ENCODE measurements around the gene PAX1. TPM values are rescaled to one million over a fixed set of nuclear protein-coding genes. Genes with fewer than 3 reads are reported as not detected.
A peak's percentile ranks its signal among the peaks of the same experiment; 100 is the strongest.

Gene PAX1
- total RNA-seq, 1 donor from 2014 or later = not detected

- Histone ChIP-seq H3K27ac (no peak overlapping the region), H3K4me1 (no peaks in the 10 kb centered on the region), H3K36me3 (no peaks in the 10 kb centered on the region), H3K9me3 (no peaks in the 10 kb centered on the region), H3K27me3 (no peaks in the 10 kb centered on the region), H3K4me3 (no peak overlapping the region)
- intact Hi-C loops (cut with DNase I) = no loop called here
- no peak for TF ChIP-seq CTCF (IDR thresholded peaks at IDR 0.05)
- no peak for DNase-seq (ENCODE audit: low spot score in 2 of 2)
Measured at GRCh38 chr20:21670126-21670525, 35.3 kb upstream of the PAX1 start.

GRCh38 chr20:21670981-21671380 lies 34.5 kb upstream of the PAX1 start:
- H3K4me1 ChIP-seq = no peaks in the 10 kb centered on the region
- H3K27me3 ChIP-seq = no peaks in the 10 kb centered on the region
- no peaks in the 10 kb centered on the region for H3K9me3 ChIP-seq
- H3K4me3 ChIP-seq = no peak overlapping the region
- no peak for DNase-seq (ENCODE audit: low spot score in 2 of 2)
- H3K27ac ChIP-seq = no peak overlapping the region
- intact Hi-C loops (cut with DNase I) = no loop called here
- H3K36me3 ChIP-seq = no peaks in the 10 kb centered on the region
- no peak for TF ChIP-seq CTCF (IDR thresholded peaks at IDR 0.05)

DNA sequence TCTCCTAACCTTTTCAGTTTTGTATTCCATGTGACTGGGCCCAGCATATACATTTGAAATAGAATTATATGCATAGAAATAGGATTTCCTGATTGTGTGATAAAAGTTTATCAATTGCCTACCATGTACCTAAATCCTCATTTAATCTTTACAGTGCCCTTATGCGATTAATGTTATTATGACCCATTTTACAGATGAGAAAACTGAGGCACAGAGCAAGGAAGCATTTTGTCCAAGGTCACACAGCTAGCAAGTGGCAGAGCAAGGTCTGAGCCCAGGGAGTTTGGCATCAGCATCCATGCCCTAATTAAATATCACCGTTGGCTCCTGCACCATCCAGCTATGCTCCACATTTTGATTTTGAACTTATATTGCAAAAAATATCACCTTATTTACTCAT lies 28.2 kb upstream of the PAX1 start:
- no peak overlapping the region for H3K27ac ChIP-seq
- no peak for TF ChIP-seq CTCF (IDR thresholded peaks at IDR 0.05)
- H3K9me3 ChIP-seq = no peaks in the 10 kb centered on the region
- H3K27me3 ChIP-seq = no peaks in the 10 kb centered on the region
- DNase-seq (ENCODE audit: low spot score in 2 of 2) = no peak
- no peaks in the 10 kb centered on the region for H3K4me1 ChIP-seq
- intact Hi-C loops (cut with DNase I) = no loop called here
- H3K36me3 ChIP-seq = no peaks in the 10 kb centered on the region
- no peak overlapping the region for H3K4me3 ChIP-seq

- intact Hi-C loops (cut with DNase I) = no loop called here
- H3K36me3 ChIP-seq = no peaks in the 10 kb centered on the region
- DNase-seq (ENCODE audit: low spot score in 2 of 2) = no peak
- TF ChIP-seq CTCF (IDR thresholded peaks at IDR 0.05) = no peak
- no peaks in the 10 kb centered on the region for H3K4me1 ChIP-seq
- H3K27ac ChIP-seq = no peak overlapping the region
- no peaks in the 10 kb centered on the region for H3K27me3 ChIP-seq
- no peaks in the 10 kb centered on the region for H3K9me3 ChIP-seq
- no peak overlapping the region for H3K4me3 ChIP-seq
Measured at GRCh38 chr20:21677781-21678180, 27.7 kb upstream of the PAX1 start.

DNA sequence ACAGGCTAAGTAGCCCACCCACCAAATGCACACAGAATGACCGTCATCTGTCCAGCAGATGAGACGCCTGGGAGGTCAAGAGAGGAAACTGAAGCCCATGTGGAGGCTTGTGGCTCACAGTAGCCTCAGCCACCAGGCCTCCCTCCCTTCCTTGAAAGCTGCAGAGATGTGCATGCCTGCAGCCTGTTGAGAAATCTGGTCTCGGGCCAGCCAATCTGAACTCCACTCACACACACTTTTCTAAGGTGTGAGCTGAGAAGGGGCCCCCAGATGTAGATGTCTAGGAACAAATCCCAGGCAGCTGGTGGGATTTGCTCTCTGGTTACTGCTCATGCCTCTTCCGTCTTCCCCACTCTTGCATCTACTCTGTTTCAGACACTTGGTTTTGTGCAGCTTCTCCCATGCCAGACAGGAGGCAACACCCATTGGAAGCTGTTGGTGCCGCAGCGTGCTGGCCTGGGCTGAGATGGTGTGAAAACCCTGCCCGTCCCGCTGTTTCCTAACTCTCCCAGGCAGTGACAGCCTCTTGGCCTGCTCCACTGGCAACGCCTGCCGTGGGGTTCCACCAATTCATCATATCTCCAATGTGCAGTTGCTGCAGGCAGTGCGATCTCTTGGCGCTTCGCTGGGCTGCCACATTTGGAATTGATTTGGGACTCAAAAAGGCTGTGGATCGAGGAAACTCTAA lies 24.1 kb upstream of the PAX1 start:
- DNase-seq (ENCODE audit: low spot score in 2 of 2) = no peak
- no peaks in the 10 kb centered on the region for H3K36me3 ChIP-seq
- H3K9me3 ChIP-seq = no peaks in the 10 kb centered on the region
- TF ChIP-seq CTCF (IDR thresholded peaks at IDR 0.05) = no peak
- peak overlapping the region; percentile 25 to 48 for H3K4me3 ChIP-seq
- no peaks in the 10 kb centered on the region for H3K27me3 ChIP-seq
- intact Hi-C loops (cut with DNase I) = no loop called here
- no peaks in the 10 kb centered on the region for H3K4me1 ChIP-seq
- no peak overlapping the region for H3K27ac ChIP-seq

DNA sequence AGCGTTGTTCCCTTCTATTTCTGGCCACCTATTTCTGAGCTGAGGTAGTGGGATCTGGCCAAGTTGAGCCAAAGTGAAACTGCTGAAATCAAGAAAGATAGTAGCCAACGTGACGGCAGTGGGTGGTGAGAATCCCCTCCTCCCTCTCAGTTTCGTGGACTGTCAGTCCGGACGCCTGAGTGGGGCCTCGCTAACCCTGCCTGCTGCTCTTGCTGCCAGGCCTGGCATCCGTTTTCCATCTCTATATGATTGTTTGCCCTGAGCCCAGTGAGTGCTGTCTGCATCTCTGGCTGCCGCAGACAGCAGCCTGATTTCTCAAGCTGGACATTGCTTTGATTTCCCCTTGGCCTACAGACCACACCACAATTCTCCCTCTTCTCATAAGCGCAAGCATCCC lies 23.5 kb upstream of the PAX1 start:
- Histone ChIP-seq H3K36me3 (no peaks in the 10 kb centered on the region), H3K4me1 (no peaks in the 10 kb centered on the region), H3K4me3 (peak overlapping the region; percentile 25 to 48), H3K27ac (no peak overlapping the region), H3K9me3 (no peaks in the 10 kb centered on the region), H3K27me3 (no peaks in the 10 kb centered on the region)
- no peak for TF ChIP-seq CTCF (IDR thresholded peaks at IDR 0.05)
- no peak for DNase-seq (ENCODE audit: low spot score in 2 of 2)
- intact Hi-C loops (cut with DNase I) = no loop called here
